GM19395 (cell line): Measurements from ENCODE around the gene MAPKAPK3.

Source experiments
- ATAC-seq: cut with Tn5 transposase; IDR thresholded peaks from one replicate; pipeline ENCODE4 v1.9.1; 2021; ENCODE audit warnings: mild to moderate bottlenecking, moderate library complexity; ENCODE audit not compliant: unreplicated experiment

Gene MAPKAPK3

DNA sequence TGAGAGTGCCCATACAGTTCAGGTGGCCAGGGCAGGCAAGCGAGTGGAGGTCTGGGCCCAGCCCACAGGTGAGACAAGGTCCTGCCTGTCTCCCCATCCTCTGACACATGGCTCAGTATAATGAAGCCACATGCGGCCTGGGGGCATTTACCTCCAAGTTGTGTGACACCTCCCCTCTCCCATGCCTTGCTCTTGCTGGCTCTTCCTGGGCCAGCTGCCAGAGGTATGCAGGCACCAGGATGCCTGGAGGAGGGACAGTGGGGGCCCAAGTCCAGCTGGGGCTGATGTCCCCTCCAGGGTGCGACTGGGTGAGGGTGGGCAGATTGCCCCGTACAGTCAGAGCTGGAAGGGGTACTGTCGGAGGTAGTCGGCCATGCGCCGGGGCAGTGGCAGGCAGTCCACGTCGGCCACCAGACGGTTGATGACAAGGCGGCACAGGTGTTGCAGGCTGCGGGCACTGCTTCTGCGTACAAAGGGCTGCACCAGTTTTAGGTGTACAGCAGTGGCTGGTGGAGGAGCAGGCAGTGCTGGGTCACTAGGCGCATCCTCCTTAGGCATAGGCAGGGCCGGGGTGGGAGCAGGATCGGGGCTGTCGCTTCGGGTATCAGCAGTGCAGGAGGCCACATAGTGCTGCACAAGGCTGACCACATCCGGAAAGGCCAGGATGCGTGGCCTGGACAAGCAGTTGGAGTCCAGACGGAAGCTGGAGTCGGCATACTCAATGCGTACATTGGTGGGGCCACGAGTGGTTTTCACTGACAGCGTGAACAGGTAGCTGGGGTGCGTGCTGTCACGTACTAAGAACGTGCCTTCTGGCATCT lies 9.5 kb upstream of the MAPKAPK3 start:
- no peak for ATAC-seq

DNA sequence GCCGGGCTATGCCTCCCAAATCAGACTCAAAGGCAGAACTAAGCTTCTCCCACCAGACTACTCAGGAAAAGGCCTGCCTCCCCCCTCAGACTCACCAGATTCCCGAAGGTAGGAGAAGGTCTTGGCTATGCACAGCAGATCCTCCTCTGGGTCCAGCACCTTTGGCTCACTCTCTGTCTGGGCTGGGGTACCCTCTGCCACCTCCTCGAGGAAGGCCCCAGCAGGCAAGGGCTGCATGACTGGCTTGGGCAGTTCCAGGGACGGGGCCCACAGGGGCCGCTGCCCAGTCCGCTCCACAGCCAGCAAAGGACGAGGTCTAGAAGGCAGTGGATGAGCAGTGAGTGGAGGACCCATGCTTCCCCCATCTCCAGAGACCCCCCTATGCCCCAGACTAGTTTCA lies 8.7 kb upstream of the MAPKAPK3 start:
- ATAC-seq: no peak

- ATAC-seq: no peak
Observed at GRCh38 chr3:50609071-50609762, 7.7 kb upstream of the MAPKAPK3 start.

GRCh38 chr3:50609763-50610085 lies 7.2 kb upstream of the MAPKAPK3 start:
- ATAC-seq: no peak

GRCh38 chr3:50610181-50610971 lies 6.6 kb upstream of the MAPKAPK3 start:
- no peak for ATAC-seq

DNA sequence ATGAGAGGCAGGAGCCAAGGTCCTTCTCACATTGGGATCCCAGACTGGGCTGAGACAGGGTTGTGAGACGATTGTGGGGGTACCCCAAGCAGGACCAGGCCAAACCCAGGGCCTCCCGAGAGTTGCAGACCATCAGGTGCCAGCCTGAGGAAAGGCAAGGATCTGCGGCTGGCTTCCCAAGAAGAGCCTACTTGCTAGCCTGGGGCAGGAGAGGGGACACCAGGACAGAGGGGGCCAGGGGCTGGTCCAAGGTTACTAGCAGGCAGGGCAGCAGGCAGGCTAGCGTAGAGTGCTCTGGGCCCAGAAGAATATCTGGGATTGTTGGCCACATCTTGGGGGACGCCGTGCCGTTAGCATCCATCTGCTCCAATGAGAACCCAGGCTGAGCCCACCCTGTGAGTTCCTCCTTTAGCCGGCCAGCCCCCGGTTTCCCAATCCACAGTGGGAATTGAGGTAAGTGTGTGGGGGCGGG lies 5.9 kb upstream of the MAPKAPK3 start:
- no peak for ATAC-seq

- ATAC-seq: peak; percentile 75
Observed at GRCh38 chr3:50611464-50612233, 5.3 kb upstream of the MAPKAPK3 start, which contains the start of gene CISH. Gene CISH, minus strand, starts transcription at chr3:50611774. Its CDS starts 124 bp downstream, at chr3:50611650.

DNA sequence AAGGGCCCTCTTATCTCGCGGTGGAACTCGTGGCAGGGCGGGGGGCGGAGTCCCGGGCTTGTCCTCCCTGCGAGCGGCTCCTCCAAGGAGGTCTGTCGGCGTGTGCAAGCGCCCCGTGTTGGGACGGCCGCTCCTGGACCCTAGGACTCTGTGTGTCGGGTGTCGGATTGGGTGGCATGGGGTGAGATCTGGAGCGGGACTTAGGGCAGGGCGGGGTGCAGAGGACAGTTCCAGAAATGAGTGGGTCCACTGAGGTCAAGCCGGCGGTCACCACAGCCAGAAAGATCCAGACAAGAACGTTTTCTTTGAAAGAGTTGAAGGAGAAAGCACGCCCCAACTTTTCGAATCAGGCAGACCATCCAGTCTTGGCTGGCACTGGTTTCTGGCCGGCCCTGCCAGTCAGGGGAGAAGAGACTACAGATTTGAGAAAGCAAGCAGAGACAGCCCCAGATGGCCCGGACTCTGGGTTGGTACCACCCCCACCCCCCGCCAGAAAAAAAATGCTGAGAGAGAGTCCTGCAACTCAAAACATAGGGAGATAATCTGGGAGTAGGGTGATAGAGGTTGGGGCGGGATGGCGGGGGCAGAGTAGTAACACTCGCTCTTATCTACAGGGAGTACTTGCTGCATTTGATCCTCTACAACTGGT lies 4.6 kb upstream of the MAPKAPK3 start:
- ATAC-seq: peak; percentile 16

DNA sequence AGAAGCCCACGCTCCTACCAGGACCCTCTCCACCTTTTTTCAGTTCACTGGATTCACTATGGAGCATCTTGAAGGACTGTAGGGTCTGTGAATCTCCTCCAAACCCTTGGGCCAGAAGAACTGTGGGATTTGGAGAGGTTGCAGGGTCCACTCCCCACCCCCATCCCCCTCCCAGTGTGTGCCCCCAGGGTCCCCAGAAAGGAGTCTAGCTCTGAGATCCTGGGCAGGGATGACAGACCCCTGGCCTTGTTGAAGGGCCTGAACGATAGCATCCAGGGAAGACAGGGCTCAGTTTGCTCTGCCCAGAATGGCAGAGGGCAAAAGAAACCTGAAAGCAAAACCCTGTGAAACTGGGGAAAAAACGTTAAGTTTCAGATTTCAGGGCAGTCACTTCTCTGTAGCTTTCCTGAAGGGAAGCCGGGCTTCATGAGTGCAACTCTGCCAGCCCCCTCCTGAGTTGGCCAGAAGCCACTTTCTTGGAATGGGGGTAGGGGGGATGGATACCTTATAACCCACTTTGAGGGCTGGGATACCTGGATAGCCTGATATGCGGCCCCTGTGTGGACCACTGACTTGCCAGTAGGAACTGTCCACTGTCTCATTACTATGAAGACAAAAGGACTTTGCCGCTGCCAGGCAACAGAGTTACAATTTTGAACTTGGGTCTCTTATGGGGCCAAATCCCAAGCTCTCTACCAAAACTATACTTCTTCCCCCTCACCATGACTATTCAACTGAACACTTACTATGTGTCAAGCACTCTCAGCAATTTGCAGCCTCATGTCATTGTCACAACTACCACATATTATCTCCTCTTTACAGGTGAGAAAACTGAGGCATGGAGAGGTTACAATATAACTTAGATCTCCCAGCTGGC lies 3.7 kb upstream of the MAPKAPK3 start:
- no peak for ATAC-seq

DNA sequence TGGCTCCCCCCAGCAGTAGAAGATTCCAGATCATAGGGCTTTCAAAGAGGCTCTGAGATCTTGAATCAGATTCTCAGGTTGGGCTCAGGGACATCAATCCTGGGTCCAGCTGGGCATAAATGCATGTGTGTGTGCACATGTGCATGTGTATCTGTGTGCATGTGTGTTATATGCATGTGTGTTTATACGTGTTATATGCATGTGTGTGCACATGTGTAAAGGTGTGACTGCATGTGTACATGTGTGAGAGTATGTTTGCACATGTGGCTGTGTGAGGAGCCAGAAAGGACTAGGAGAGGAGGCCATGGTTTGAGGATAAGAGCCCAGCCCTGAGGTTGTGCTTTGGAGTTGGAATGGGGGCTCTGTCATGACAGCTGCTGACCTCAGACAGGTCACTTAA lies 1.8 kb upstream of the MAPKAPK3 start:
- ATAC-seq: no peak

- peak; percentile 27 for ATAC-seq
Observed at GRCh38 chr3:50616003-50616769, 765 bp upstream of the MAPKAPK3 start.

DNA sequence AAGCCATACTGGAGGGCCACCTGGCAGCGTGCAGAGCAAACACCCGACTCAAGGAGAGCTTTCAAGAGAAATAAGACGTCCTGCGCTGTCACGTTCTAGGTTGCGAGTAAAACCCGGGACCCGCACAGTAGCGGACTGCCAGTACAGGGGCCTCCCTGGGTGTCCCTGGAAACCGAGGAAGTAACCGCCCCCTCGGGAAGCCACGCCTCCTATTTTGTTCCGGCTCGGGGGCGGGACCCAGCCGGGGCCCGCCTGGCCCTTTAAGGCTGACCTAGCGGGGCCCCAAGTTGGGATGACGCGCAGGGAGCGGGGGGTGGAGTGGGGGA lies 218 bp upstream of the MAPKAPK3 start:
- peak; percentile 67 for ATAC-seq

DNA sequence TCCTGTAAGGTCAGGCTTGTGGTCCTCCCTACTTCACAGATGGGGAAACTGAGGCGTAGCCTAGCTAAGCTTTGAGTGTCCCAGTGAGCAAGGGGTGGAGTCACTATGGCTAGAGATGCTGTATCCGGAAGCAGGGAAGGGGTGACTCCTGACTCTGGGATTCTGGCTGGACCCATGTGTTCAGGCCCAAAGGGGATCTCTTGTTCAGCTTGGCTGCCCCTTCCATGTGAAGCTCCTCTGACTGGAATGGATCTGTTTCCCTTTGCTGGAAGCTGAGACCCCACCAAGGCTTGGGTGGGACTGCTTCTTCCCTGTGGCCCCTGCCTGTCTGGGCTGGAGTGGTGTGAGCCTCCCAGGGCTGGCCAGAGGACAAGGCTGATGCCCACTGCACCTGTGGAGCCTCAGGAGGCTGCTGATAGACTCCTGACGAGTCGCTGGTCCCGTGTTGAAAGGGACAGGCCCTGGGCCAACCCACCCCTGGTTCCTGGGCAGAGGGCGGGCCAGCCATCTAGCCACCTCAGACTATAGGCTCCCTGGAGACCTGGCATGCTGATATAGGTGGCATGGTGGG lies 1.0 kb downstream of the MAPKAPK3 start:
- no peak for ATAC-seq

DNA sequence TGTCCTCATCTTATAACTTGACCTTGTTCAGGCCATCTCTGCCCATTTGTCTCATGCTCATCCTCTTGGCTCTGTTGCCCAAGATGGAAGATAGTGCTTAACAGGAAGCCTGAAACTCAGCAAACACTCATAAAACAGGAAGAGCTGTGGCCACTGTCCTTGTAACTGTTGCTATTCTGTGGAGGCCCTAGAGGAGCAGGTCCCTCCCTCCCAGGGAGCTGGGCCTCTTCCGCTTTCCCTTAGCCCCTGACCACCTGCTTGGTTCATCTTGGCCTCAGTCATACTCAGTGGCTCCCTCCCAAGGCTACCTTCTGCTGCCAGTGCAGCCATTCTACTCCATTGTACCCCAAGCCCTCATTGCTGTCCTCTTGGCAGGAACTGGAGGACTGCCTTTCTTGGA lies 3.5 kb downstream of the MAPKAPK3 start:
- ATAC-seq: no peak

- no peak for ATAC-seq
Observed at GRCh38 chr3:50620820-50621219, 3.9 kb downstream of the MAPKAPK3 start.

GRCh38 chr3:50622881-50623280 lies 5.9 kb downstream of the MAPKAPK3 start:
- ATAC-seq: no peak

DNA sequence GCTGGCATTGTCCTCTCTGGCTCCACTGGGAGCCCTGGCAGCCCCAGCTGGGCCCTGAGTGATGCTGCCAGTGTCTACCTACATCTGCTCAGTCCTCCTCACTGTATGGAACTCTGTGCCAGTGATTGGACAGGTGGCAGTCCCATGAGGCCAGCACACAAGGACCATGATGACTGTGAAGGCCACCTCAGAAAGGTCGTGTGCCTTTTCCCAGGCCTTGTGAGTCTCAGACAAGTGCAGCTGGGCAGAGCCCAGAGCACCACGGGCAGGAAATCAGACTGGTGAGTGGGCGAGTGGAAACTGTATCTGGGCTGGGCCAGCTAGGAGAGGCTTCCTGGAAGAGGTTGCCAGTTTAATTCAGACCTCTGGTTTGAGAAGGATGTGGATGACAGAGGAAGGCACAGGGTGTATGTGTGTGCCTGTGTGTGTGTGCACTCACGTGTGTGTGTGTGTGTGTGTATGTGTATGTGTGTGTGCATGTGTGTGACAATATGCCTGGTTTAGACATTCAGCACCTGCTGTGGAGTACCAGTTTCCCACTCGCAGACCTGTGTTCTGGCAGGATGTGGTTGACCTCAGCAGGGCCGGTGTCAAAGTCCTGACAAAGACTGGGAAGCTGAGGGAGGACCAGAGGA lies 7.0 kb downstream of the MAPKAPK3 start:
- ATAC-seq: peak; percentile 51

- no peak for ATAC-seq
Observed at GRCh38 chr3:50624634-50625033, 7.7 kb downstream of the MAPKAPK3 start.
